OCI-LY1 (cell line): ENCODE measurements around the gene ITIH5.

ENCODE experiments used
- H2AFZ ChIP-seq: fragments of 200-600 bp; sonication (generic), shearing (Covaris generic); 2 replicates; pipeline ENCODE4 v1.6.0; 2014; ENCODE audit warnings: antibody characterized with exemption, mild to moderate bottlenecking, low read length
- H3F3A ChIP-seq: fragments of 200-600 bp; sonication (generic), shearing (Covaris generic); 2 replicates; pipeline ENCODE4 v1.6.0; 2014; ENCODE audit warnings: mild to moderate bottlenecking, antibody characterized with exemption, low read length, moderate library complexity; ENCODE audit not compliant: insufficient read depth
- H3K27ac ChIP-seq: fragments of 200-600 bp; sonication (generic); 2 replicates; pipeline ENCODE4 v1.5.1; 2014; ENCODE audit warnings: low read length, mixed run types, mild to moderate bottlenecking, low read depth; ENCODE audit not compliant: poor library complexity, severe bottlenecking
- H3K27me3 ChIP-seq: fragments of 200-600 bp; sonication (generic); 2 replicates; pipeline ENCODE4 v1.6.0; 2014; ENCODE audit warnings: antibody characterized with exemption, mild to moderate bottlenecking, low read length, moderate library complexity; ENCODE audit not compliant: insufficient read depth
- H3K36me3 ChIP-seq: fragments of 200-600 bp; sonication (generic); 2 replicates; pipeline ENCODE4 v1.6.1; 2014; ENCODE audit warnings: mild to moderate bottlenecking, antibody characterized with exemption, low read length, moderate library complexity, mixed read lengths; ENCODE audit not compliant: insufficient read depth
- H3K4me1 ChIP-seq: fragments of 200-600 bp; sonication (generic); 2 replicates; pipeline ENCODE4 v1.5.1; 2014; ENCODE audit warnings: mild to moderate bottlenecking, low read length, moderate library complexity; ENCODE audit not compliant: insufficient read depth, severe bottlenecking
- H3K4me2 ChIP-seq: fragments of 200-600 bp; sonication (generic), shearing (Covaris generic); 2 replicates; pipeline ENCODE4 v1.6.1; 2014; ENCODE audit warnings: low read length
- H3K4me3 ChIP-seq: fragments of 200-600 bp; sonication (generic); 2 replicates; pipeline ENCODE4 v1.5.1; 2014; ENCODE audit warnings: low read length, low read depth, mild to moderate bottlenecking, mixed read lengths; ENCODE audit not compliant: poor library complexity, severe bottlenecking
- H3K79me2 ChIP-seq: fragments of 200-600 bp; shearing (Covaris generic); 2 replicates; pipeline ENCODE4 v1.6.1; 2016; ENCODE audit warnings: mixed run types, low read length, mixed read lengths; ENCODE audit not compliant: insufficient read depth
- H3K9ac ChIP-seq: fragments of 200-600 bp; sonication (generic), shearing (Covaris generic); 2 replicates; pipeline ENCODE4 v1.6.1; 2014; ENCODE audit warnings: mild to moderate bottlenecking, low read length, mixed read lengths
- H3K9me2 ChIP-seq: fragments of 200-600 bp; sonication (generic), shearing (Covaris generic); 2 replicates; pipeline ENCODE4 v1.6.1; 2014; ENCODE audit warnings: low read depth, mild to moderate bottlenecking, low read length, mixed read lengths
- H3K9me3 ChIP-seq: fragments of 200-600 bp; shearing (Covaris generic); 2 replicates; pipeline ENCODE4 v1.6.1; 2014; ENCODE audit warnings: low read length, mixed read lengths
- H4K20me1 ChIP-seq: fragments of 200-600 bp; sonication (generic), shearing (Covaris generic); 2 replicates; pipeline ENCODE4 v1.6.0; 2016; ENCODE audit warnings: mild to moderate bottlenecking, low read length; ENCODE audit not compliant: insufficient read depth
- EZH2 ChIP-seq: fragments of 200-600 bp; sonication (generic), shearing (Covaris generic); IDR thresholded peaks from 2 replicates; pipeline ENCODE4 v1.8.0; 2017; ENCODE audit warnings: borderline replicate concordance, mixed run types, mild to moderate bottlenecking, antibody characterized with exemption, low read length, moderate library complexity, mixed read lengths
- TF ChIP-seq, protein P1 (sequence below): fragments of 200-600 bp; sonication (generic), shearing (Covaris generic); IDR thresholded peaks from 2 replicates; pipeline ENCODE4 v1.5.1; 2017; ENCODE audit warnings: mild to moderate bottlenecking, antibody characterized with exemption, low read length, moderate library complexity, mixed read lengths

ITIH5 gene

DNA sequence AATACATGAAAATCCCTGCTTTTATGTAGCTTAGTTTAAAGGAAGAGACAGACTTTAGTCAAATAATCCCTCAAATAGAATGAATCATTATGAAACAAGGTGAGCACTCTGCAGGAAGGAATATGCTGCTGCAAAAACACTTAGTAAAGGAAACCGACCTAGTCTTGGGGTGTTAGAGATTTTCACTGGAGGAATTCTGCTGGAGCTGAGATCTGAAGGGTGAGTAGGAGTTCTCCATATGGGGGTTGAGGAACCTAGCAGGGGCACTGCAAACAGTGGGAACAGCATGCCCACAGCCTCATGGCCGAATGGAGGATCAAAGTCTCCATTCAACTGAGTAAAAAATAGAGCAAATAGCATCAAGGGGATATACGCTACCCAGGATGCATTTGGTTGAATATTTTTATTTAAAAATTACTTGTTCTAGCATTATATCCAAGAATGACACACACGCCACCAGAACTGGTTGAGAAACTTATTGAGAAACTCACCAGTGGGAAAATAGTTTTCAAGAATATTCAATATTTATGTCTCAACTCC is 39.8 kb upstream of the ITIH5 start:
- Histone ChIP-seq H3K27ac (no peak overlapping the region), H3K36me3 (no peaks in the 10 kb centered on the region), H3K9ac (no peak overlapping the region), H3K27me3 (no peaks in the 10 kb centered on the region), H3K9me2 (no peaks in the 10 kb centered on the region), H3K9me3 (no peaks in the 10 kb centered on the region), H3K4me1 (no peaks in the 10 kb centered on the region), H3K4me2 (no peak overlapping the region), H2AFZ (no peak overlapping the region), H3F3A (no peaks in the 10 kb centered on the region), H4K20me1 (no peaks in the 10 kb centered on the region), H3K79me2 (no peaks in the 10 kb centered on the region), H3K4me3 (no peak overlapping the region)
- TF ChIP-seq, protein P1, sequence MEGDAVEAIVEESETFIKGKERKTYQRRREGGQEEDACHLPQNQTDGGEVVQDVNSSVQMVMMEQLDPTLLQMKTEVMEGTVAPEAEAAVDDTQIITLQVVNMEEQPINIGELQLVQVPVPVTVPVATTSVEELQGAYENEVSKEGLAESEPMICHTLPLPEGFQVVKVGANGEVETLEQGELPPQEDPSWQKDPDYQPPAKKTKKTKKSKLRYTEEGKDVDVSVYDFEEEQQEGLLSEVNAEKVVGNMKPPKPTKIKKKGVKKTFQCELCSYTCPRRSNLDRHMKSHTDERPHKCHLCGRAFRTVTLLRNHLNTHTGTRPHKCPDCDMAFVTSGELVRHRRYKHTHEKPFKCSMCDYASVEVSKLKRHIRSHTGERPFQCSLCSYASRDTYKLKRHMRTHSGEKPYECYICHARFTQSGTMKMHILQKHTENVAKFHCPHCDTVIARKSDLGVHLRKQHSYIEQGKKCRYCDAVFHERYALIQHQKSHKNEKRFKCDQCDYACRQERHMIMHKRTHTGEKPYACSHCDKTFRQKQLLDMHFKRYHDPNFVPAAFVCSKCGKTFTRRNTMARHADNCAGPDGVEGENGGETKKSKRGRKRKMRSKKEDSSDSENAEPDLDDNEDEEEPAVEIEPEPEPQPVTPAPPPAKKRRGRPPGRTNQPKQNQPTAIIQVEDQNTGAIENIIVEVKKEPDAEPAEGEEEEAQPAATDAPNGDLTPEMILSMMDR, result no peak
- TF ChIP-seq EZH2, result no peak

DNA sequence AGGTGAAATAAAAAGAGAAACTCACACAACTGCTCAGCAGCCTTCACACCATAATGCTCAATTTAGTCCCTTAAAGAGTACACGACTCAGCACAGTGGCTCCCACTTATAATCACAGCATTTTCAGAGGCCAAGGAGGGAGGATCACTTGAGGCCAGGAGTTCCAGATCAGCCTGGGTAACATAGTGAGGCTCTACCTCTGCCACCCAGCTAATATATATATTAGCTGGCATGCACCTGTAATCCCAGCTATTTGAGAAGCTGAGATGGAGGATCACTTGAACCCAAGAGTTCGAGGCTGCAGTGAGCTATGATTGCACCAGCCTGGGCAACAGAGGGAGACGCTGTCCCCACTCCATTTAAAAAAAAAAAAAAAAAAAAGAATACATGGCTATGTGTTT is 38.6 kb upstream of the ITIH5 start:
- Histone ChIP-seq H3K9ac (no peak overlapping the region), H3K36me3 (no peaks in the 10 kb centered on the region), H2AFZ (no peak overlapping the region), H3F3A (no peaks in the 10 kb centered on the region), H4K20me1 (no peaks in the 10 kb centered on the region), H3K4me2 (no peak overlapping the region), H3K27me3 (no peaks in the 10 kb centered on the region), H3K27ac (no peak overlapping the region), H3K9me3 (no peaks in the 10 kb centered on the region), H3K9me2 (no peaks in the 10 kb centered on the region), H3K4me3 (no peak overlapping the region), H3K79me2 (no peaks in the 10 kb centered on the region), H3K4me1 (no peaks in the 10 kb centered on the region)
- no peak for TF ChIP-seq EZH2
- TF ChIP-seq, protein P1, result no peak

DNA sequence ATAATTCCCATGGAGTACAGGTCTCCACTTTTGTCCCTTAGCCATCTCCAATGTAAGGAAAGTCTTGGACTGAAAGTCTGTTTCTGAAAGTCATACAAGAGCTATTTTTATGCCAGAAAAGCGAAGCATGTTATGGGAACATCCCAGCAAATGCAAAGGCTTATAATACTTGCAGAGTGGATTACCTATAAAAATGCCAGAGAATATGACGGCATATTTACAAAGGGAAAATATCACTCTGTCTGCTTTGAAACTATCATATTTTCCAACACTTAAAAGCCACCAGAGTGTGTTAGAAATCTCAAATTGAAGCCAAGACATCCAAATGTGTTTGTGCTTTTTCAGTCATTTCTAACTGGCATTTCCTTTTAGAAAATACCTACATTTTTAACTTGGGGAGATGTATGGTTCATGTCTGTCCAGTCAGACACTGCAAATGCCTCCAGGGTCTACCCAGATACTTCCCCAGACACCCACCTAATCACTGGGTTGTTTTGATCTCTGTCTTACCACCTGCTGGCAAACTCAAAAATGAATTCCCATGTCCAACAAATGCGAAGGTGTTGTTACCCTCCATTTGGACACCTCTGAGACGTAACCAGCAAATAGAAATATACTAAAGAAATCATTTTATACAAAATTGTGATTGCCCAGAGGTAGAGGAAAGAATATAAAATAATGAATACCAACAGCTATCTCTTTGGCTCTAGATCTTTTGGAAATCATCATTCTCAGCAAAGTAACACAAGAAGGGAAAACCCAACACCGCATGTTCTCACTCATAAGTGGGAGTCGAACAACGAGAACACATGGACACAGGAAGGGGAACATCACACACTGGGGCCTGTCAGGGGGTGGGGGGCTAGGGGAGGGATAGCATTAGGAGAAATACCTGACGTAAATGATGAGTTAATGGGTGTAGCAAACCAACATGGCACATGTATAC is 37.6 kb upstream of the ITIH5 start:
- TF ChIP-seq EZH2, result no peak
- TF ChIP-seq, protein P1, result no peak
- no peaks in the 10 kb centered on the region for H3F3A ChIP-seq
- no peak overlapping the region for H3K4me2 ChIP-seq
- no peaks in the 10 kb centered on the region for H3K79me2 ChIP-seq
- no peak overlapping the region for H2AFZ ChIP-seq
- H4K20me1 ChIP-seq, result no peaks in the 10 kb centered on the region
- no peaks in the 10 kb centered on the region for H3K9me2 ChIP-seq
- no peak overlapping the region for H3K9ac ChIP-seq
- H3K4me3 ChIP-seq, result no peak overlapping the region
- H3K36me3 ChIP-seq, result no peaks in the 10 kb centered on the region
- H3K9me3 ChIP-seq, result no peaks in the 10 kb centered on the region
- no peak overlapping the region for H3K27ac ChIP-seq
- no peaks in the 10 kb centered on the region for H3K27me3 ChIP-seq
- H3K4me1 ChIP-seq, result no peaks in the 10 kb centered on the region
